Gastroesophageal sphincter (tissue), 4 donors: Measurements from ENCODE around the gene CST7. TPM values are rescaled to one million over a fixed set of nuclear protein-coding genes. Genes with fewer than 3 reads are reported as not detected.

Experiments used
- ATAC-seq: fragments of 150-250 bp; one replicate; pipeline ENCODE4 v1.9.1; 2016; ENCODE audit warnings: mild to moderate bottlenecking, moderate library complexity
- H3K27ac ChIP-seq, 4 donors: fragments of 200-600 bp; sonication (generic) in 3 of 4; 1 replicate in 3 of 4; 2 replicates in 1 of 4; pipeline ENCODE4 v1.5.1; 2016 to 2019
- H3K27me3 ChIP-seq: fragments of 200-600 bp; sonication (generic); one replicate; pipeline ENCODE4 v1.5.1; 2019
- H3K36me3 ChIP-seq, 2 donors: fragments of 200-600 bp; sonication (generic); one replicate each; pipeline ENCODE4 v1.5.1; 2019; ENCODE audit warnings: control low read depth in 1 of 2
- H3K4me1 ChIP-seq, 3 donors: fragments of 200-600 bp; sonication (generic); 1 replicate in 2 of 3; 2 replicates in 1 of 3; pipeline ENCODE4 v1.5.1; 2016 to 2019; ENCODE audit warnings: control low read depth in 2 of 3
- H3K4me3 ChIP-seq, 2 donors: fragments of 200-600 bp; sonication (generic); one replicate each; pipeline ENCODE4 v1.5.1; 2019; ENCODE audit warnings: mild to moderate bottlenecking in 1 of 2, moderate library complexity in 1 of 2
- H3K9me3 ChIP-seq, 3 donors: fragments of 200-600 bp; sonication (generic); one replicate each; pipeline ENCODE4 v1.5.1; 2017 to 2019; ENCODE audit warnings: control low read depth in 2 of 3
- CTCF ChIP-seq, 4 experiments: fragments of 200-600 bp in 2 of 4; fragments of 450-650 bp in 2 of 4; sonication (generic) in 1 of 4; IDR thresholded peaks; one replicate each; pipeline ENCODE4 v1.5.1; 2017 to 2019; ENCODE audit warnings: antibody characterized with exemption in 4 of 4, mild to moderate bottlenecking in 2 of 4, moderate library complexity in 2 of 4
- EP300 ChIP-seq: sonication (generic); formaldehyde crosslinking; IDR thresholded peaks from one replicate; pipeline ENCODE4 v1.6.1; 2017; ENCODE audit warnings: antibody characterized with exemption, mild to moderate bottlenecking
- POLR2A ChIP-seq, 2 donors: fragments of 450-650 bp; IDR thresholded peaks; one replicate each; pipeline ENCODE4 v1.6.1; 2017; ENCODE audit warnings: antibody characterized with exemption in 2 of 2, mild to moderate bottlenecking in 2 of 2, moderate library complexity in 1 of 2
- POLR2AphosphoS5 ChIP-seq: sonication (generic); formaldehyde crosslinking; IDR thresholded peaks from one replicate; pipeline ENCODE4 v1.6.1; 2017; ENCODE audit warnings: antibody characterized with exemption
- WGBS, 2 donors: methylation state at CpG; one replicate each; pipeline ENCODE4 v1.1.5; 2018; ENCODE audit warnings: low coverage in 1 of 2; 5-methylcytosine and 5-hydroxymethylcytosine counted together
- total RNA-seq, 4 donors: library from RNA; depleted of rRNA; stranded (reverse); fragments of >200 nt; gene quantifications; one replicate each; pipeline ENCODE4 v1.1.0, GENCODE V29; 2016

Gene CST7
- total RNA-seq, 4 donors from 2014 or later: 0.37 to 4.0 TPM; not detected in 2

DNA sequence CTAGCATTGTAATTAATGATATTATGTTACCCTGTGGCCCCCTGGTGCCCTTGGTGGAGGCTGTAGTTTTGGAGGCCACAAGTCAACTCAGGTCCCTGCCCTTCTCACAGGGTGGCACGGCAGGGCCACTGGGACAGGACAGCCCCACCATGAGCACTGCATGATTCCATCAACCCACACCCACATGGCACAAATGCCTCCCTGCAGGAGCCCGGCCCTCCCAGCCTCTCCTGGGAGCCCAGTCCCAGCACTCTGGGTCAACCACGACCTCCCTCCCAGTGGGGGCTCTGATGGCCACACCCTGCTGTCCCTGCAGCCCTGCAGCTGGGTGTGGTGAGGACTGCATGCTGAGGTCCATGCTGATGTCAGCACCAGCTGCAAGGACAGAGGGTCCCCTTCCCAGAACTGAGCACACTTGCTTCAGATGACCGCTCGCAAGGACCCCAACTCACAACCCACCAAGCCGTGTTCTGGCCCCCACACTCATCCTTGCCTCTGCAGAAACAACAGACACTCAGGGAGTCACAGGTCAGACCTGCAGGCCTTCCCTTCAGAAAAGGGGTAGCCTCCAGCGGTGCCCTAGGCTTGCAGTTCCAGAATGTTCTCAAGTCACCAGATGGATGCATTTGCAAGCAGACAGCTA is 15.7 kb upstream of the CST7 start:
- Histone ChIP-seq H3K27me3 (no peaks in the 10 kb centered on the region), H3K4me3 (no peak overlapping the region), H3K9me3 (peaks cover 0 to 8% (median 0%) of the 10 kb centered on the region in 3 donors), H3K27ac (no peak overlapping the region), H3K36me3 (no peaks in the 10 kb centered on the region), H3K4me1 (no peaks in the 10 kb centered on the region)
- TF ChIP-seq EP300 (no peak), POLR2A (IDR thresholded peaks at IDR 0.05) (no peak), POLR2AphosphoS5 (no peak), CTCF (IDR thresholded peaks at IDR 0.05) (no peak)
- no CpG with 5 or more reads among the region's 7 CpGs for WGBS, 2 donors
- ATAC-seq: no peak

DNA sequence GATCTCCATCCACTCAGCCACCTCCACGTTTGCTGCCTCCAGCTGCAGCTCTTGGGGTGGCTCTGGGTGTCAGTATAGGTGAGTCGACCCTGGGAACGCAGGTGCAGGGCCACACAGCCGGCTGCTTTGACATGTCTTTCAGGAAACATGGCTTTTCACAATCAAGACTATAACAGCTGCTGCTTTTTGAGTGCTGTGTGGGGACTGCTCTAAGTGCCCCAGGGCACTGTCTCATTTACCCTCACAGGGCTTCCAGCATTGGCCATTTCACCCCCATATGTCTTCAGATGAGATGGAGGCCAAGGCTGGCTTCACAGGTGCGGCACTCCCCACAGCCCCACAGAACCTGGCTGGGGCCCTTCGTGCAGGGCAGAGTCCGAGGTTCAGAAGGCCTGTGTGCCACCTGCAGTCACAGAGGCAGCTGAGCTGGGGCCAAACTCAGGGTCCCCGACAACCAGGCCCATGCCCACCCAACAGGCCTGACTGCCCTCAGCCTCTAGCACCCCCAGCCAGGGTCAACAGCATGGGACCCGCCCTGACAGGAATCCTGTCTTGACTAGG is 14.9 kb upstream of the CST7 start:
- Histone ChIP-seq H3K4me1 (no peaks in the 10 kb centered on the region), H3K9me3 (peaks cover 0 to 8% (median 0%) of the 10 kb centered on the region in 3 donors), H3K27ac (no peak overlapping the region), H3K27me3 (no peaks in the 10 kb centered on the region), H3K36me3 (no peaks in the 10 kb centered on the region), H3K4me3 (no peak overlapping the region)
- TF ChIP-seq POLR2A (IDR thresholded peaks at IDR 0.05) (no peak), POLR2AphosphoS5 (no peak), CTCF (IDR thresholded peaks at IDR 0.05) (no peak)
- 65 to 80% methylated on average over 1 to 5 of the region's 9 CpGs for WGBS, 2 donors
- no peak for ATAC-seq

DNA sequence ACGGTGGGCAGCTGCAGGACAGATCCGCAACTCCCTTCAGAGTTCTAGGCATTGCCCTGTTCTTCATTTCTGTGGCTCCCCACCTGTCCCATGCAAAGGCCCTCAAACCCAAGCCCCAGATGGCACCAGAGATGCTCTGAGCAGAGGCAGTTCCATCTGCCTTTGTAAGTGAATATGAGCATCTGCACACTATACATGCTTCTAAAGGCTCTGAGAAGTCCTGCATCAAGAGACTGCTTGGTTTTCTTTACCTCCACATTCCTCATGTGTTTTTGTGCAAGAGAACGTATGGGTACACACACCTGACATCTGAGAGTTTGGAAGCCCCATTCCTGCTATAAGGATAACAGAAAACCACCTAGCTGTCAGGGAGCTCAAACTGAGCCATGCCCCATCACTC is 14.4 kb upstream of the CST7 start:
- WGBS, 2 donors: 20 to 68% methylated on average over 1 to 3 of the region's 3 CpGs

DNA sequence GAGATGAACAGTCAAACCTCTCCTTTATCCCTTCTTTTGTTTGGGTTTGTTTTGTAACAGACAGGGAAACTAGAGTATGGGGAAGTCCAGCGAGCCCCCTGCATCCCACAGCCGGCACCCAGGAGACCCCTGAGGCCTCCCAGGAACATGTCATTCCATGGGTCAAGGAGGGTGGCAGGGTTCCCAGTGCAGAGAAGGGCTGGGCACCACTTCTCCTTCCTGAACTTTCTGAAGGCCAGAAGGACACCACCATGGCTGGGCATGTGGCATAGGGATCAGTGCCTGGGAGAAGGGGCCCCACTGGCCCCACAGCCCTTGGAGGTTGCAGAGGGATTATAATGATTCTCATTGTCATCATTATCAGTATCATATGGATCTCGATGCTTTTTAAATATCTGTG is 13.9 kb upstream of the CST7 start:
- H3K4me3 ChIP-seq: no peak overlapping the region
- WGBS, 2 donors: 83 to 100% methylated on average over 1 to 3 of the region's 3 CpGs
- H3K27me3 ChIP-seq: no peaks in the 10 kb centered on the region
- TF ChIP-seq POLR2AphosphoS5 (no peak), POLR2A (IDR thresholded peaks at IDR 0.05) (no peak)
- H3K9me3 ChIP-seq: peaks cover 0 to 9% (median 0%) of the 10 kb centered on the region in 3 donors
- H3K36me3 ChIP-seq: no peaks in the 10 kb centered on the region
- H3K27ac ChIP-seq: no peak overlapping the region
- no peak for ATAC-seq
- no peaks in the 10 kb centered on the region for H3K4me1 ChIP-seq

More for the DNA sequence above, 14.4 kb upstream of the CST7 start:
- H3K4me3 ChIP-seq: no peak overlapping the region
- H3K36me3 ChIP-seq: no peaks in the 10 kb centered on the region
- TF ChIP-seq CTCF (IDR thresholded peaks at IDR 0.05): no peak
- no peak for TF ChIP-seq POLR2A (IDR thresholded peaks at IDR 0.05)
- TF ChIP-seq EP300: no peak
- TF ChIP-seq POLR2AphosphoS5: no peak
- no peak overlapping the region for H3K27ac ChIP-seq
- H3K9me3 ChIP-seq: peaks cover 0 to 8% (median 0%) of the 10 kb centered on the region in 3 donors
- no peak for ATAC-seq
- H3K4me1 ChIP-seq: no peaks in the 10 kb centered on the region
- no peaks in the 10 kb centered on the region for H3K27me3 ChIP-seq

DNA sequence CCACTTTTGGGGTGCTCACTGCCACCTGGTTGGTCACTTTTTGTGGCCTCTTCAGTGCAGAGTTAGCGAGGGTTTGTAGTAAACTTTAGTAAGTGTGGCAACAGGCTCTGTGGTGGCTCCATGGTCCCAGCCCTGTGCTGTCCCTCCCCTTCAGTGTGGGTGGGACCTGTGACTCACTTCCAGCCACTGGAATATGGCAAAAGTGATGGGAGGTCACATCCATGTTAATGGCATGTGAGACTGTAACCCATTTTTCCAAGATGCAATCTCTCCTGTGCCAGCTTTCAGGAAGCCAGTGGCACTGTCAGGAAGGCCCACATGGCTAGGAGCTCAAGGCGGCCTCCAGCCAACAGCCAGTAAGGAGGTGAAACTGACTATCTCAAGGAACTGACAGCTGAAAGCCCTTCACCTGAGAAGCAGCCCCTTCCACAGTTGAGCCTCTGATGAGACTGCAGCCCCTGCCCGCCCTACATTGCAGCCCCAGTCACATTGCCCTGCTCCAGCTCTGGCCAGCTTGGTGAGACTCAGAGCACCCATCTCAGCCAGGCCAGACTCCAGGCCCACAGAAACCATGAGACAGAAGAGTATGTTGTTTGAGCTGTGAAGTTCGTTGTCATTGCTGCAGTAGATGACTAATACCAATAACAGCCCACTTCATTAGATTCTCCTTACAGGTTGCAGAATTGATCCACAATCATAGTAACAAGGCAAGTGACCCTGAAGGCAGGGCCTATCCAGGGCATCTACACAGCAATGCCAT is 13.1 kb upstream of the CST7 start:
- Histone ChIP-seq H3K36me3 (no peaks in the 10 kb centered on the region), H3K27ac (no peak overlapping the region), H3K4me1 (no peaks in the 10 kb centered on the region), H3K4me3 (no peak overlapping the region), H3K27me3 (no peaks in the 10 kb centered on the region), H3K9me3 (peaks cover 0 to 17% (median 0%) of the 10 kb centered on the region in 3 donors)
- TF ChIP-seq EP300 (no peak), POLR2AphosphoS5 (no peak), CTCF (IDR thresholded peaks at IDR 0.05) (no peak), POLR2A (IDR thresholded peaks at IDR 0.05) (no peak)
- 70 to 100% methylated on average over 1 to 2 of the region's 4 CpGs for WGBS, 2 donors
- no peak for ATAC-seq
